CD14-positive monocyte (primary cell): ENCODE data around the gene POLR2H. TPM values are rescaled to one million over a fixed set of nuclear protein-coding genes. Genes with fewer than 3 reads are reported as not detected.

Experiments used
- DNase-seq, 3 donors: peaks; one replicate each; pipeline ENCODE4 v3.0.0-alpha.2; 2011 to 2022
- H2AFZ ChIP-seq: 2 replicates; pipeline ENCODE4 v1.6.0; 2012; ENCODE audit warnings: mild to moderate bottlenecking, low read depth, low read length, inconsistent platforms; ENCODE audit not compliant: insufficient read depth, poor library complexity, severe bottlenecking
- H3K27ac ChIP-seq, 2 donors: 1 replicate in 1 of 2; 2 replicates in 1 of 2; pipeline ENCODE4 v1.5.1; 2012 to 2013; ENCODE audit warnings: low read length in 2 of 2, control low read depth in 1 of 2, inconsistent platforms in 1 of 2, low read depth in 1 of 2, mild to moderate bottlenecking in 1 of 2
- H3K27me3 ChIP-seq, 2 donors: one replicate each; pipeline versions ENCODE4 v1.6.0 to v1.6.1; 2011 to 2013; ENCODE audit warnings: low read length in 2 of 2; ENCODE audit not compliant: control insufficient read depth in 2 of 2, insufficient read depth in 2 of 2
- H3K36me3 ChIP-seq, 2 donors: replicated peaks in 1 of 2; 1 replicate in 1 of 2; 2 replicates in 1 of 2; pipeline versions ENCODE4 v1.5.1 to v1.6.1; 2012 to 2013; ENCODE audit warnings: low read length in 2 of 2, control low read depth in 1 of 2, inconsistent platforms in 1 of 2, mild to moderate bottlenecking in 1 of 2; ENCODE audit not compliant: insufficient read depth in 2 of 2, control insufficient read depth in 1 of 2
- H3K4me1 ChIP-seq, 2 donors: 1 replicate in 1 of 2; 2 replicates in 1 of 2; pipeline versions ENCODE4 v1.5.1 to v1.6.1; 2012 to 2013; ENCODE audit warnings: low read length in 2 of 2, control low read depth in 1 of 2, inconsistent platforms in 1 of 2, mild to moderate bottlenecking in 1 of 2, moderate library complexity in 1 of 2; ENCODE audit not compliant: insufficient read depth in 2 of 2, control insufficient read depth in 1 of 2
- H3K4me2 ChIP-seq: replicated peaks from 2 replicates; pipeline ENCODE3; 2012; ENCODE audit warnings: low read length, moderate library complexity, mild to moderate bottlenecking; ENCODE audit not compliant: poor library complexity, severe bottlenecking; ENCODE audit errors: extremely low read depth
- H3K4me3 ChIP-seq, 3 experiments: fragments of 200-600 bp in 1 of 3; sonication (generic) in 1 of 3; replicated peaks in 1 of 3; 1 replicate in 2 of 3; 2 replicates in 1 of 3; pipeline ENCODE4 v1.5.1; 2011 to 2013; ENCODE audit warnings: low read length in 3 of 3, mild to moderate bottlenecking in 3 of 3, control low read depth in 2 of 3, low read depth in 2 of 3, inconsistent platforms in 1 of 3, moderate library complexity in 1 of 3
- H3K79me2 ChIP-seq: 2 replicates; pipeline ENCODE4 v1.6.0; 2012; ENCODE audit warnings: mild to moderate bottlenecking, control low read depth, inconsistent platforms, low read length, moderate library complexity; ENCODE audit not compliant: insufficient read depth
- H3K9ac ChIP-seq: 2 replicates; pipeline ENCODE4 v1.6.0; 2017; ENCODE audit warnings: low read length, mild to moderate bottlenecking; ENCODE audit not compliant: insufficient read depth, poor library complexity, severe bottlenecking
- H3K9me3 ChIP-seq, 2 donors: replicated peaks in 1 of 2; 1 replicate in 1 of 2; 2 replicates in 1 of 2; pipeline versions ENCODE4 v1.5.1 to v1.6.1; 2012 to 2013; ENCODE audit warnings: low read length in 2 of 2, control low read depth in 1 of 2; ENCODE audit not compliant: control insufficient read depth in 1 of 2, insufficient read depth in 1 of 2
- H4K20me1 ChIP-seq: 2 replicates; pipeline ENCODE4 v1.6.0; 2012; ENCODE audit warnings: mild to moderate bottlenecking, low read length, control low read depth, moderate library complexity; ENCODE audit not compliant: insufficient read depth
- H3K27ac Mint-ChIP-seq, 7 donors: one replicate each; pipeline ENCODE4 v1.8.0; 2020; ENCODE audit warnings: mild to moderate bottlenecking in 7 of 7, mixed read lengths in 7 of 7, moderate library complexity in 6 of 7, inconsistent platforms in 2 of 7
- H3K27me3 Mint-ChIP-seq, 3 donors: one replicate each; pipeline ENCODE4 v1.8.0; 2021 to 2022; ENCODE audit warnings: low read depth in 3 of 3, mild to moderate bottlenecking in 3 of 3, mixed read lengths in 3 of 3, moderate library complexity in 3 of 3, inconsistent platforms in 1 of 3
- H3K36me3 Mint-ChIP-seq, 2 donors: one replicate each; pipeline ENCODE4 v1.8.0; 2020; ENCODE audit warnings: mixed read lengths in 2 of 2, inconsistent platforms in 1 of 2, mild to moderate bottlenecking in 1 of 2
- H3K4me1 Mint-ChIP-seq: one replicate; pipeline ENCODE4 v1.8.0; 2020; ENCODE audit warnings: mild to moderate bottlenecking, mixed read lengths
- H3K4me3 Mint-ChIP-seq, 2 donors: one replicate each; pipeline ENCODE4 v1.8.0; 2020; ENCODE audit warnings: mild to moderate bottlenecking in 2 of 2, mixed read lengths in 2 of 2, moderate library complexity in 1 of 2
- H3K9me3 Mint-ChIP-seq, 7 donors: one replicate each; pipeline ENCODE4 v1.8.0; 2020 to 2022; ENCODE audit warnings: mixed read lengths in 7 of 7, mild to moderate bottlenecking in 6 of 7, moderate library complexity in 6 of 7, inconsistent platforms in 2 of 7
- whole genome bisulfite sequencing: methylation state at CpG from one replicate; pipeline ENCODE4 v1.1.5; 2013; ENCODE audit warnings: missing lambda C conversion rate; ENCODE audit not compliant: insufficient coverage; 5-methylcytosine and 5-hydroxymethylcytosine counted together
- intact Hi-C, 2 donors: fragments of 100-400 bp; cut with micrococcal nuclease; formaldehyde crosslinking; loops; one replicate each; pipeline versions ENCODE4 v1.15.0 to v1.15.1; 2023
- polyA plus RNA-seq, 3 donors: library from polyadenylated mRNA; depleted of rRNA in 1 of 3; unstranded in 2 of 3; stranded (reverse) in 1 of 3; fragments of 300-500 nt in 2 of 3; fragments of >200 nt in 1 of 3; fragmentation: Illumina TruSeq in 2 of 3; gene quantifications; 1 replicate in 2 of 3; 2 replicates in 1 of 3; pipeline ENCODE4 v1.2.3, GENCODE V29; 2012 to 2021
- TF ChIP-seq, protein P1 (sequence below): fragments of 200-600 bp; IDR thresholded peaks from one replicate; pipeline ENCODE4 v1.8.0; 2022; ENCODE audit warnings: antibody characterized with exemption, mild to moderate bottlenecking

POLR2H gene
- polyA plus RNA-seq, 3 donors, result 21.7 to 67.3 (median 24.6) TPM

DNA sequence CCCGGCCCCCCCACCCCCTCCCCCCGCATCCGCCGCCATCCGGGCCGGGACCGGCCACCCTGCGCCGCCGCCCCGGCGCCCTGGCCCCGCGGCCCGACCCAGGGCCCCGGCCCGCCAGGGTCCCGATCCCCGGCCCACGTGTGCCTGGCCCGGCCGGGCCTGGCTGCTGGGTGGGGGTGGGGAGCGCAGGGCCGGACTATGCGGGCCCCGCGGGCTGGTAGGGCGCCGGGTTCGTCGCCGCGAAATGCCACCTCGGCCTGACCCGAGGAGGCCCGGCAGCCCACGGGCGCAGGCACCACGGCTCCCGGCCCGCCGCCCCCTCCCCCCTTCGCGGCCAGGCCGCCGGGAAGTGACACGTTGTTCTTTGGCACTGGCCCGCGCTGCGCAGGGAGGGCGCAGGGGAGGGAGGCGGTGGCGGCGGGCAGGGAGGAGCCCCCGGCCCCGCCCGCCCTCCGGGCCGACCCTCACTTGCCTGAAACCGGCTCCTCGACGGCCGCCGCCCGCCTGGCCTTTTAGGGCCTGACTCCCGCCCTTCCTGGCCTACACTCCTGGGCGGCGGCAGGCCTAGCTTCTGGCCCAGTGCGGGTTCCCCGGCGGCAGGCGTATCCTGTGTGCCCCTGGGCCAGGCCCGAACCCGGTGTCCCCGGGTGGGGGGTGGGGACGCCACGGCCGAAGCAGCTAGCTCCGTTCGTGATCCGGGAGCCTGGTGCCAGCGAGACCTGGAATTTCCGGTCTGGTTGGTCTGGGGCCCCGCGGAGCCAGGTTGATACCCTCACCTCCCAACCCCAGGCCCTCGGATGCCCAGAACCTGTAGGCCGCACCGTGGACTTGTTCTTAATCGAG, 46.6 kb upstream of the POLR2H start:
- WGBS, result 2% methylated on average over 58 of the region's 89 CpGs
- Histone ChIP-seq H3K4me2 (peak overlapping the region; percentile 98), H3K4me3 (peak overlapping the region; percentile 91 to 94 (median 93)), H4K20me1 (peaks cover 21% of the 10 kb centered on the region), H3K36me3 (peaks cover 9 to 22% of the 10 kb centered on the region in 2 donors), H3K4me1 (peaks cover 53 to 58% of the 10 kb centered on the region in 2 donors), H3K27me3 (no peaks in the 10 kb centered on the region), H3K9ac (peak overlapping the region; percentile 93), H3K79me2 (peaks cover 52% of the 10 kb centered on the region), H3K9me3 (no peaks in the 10 kb centered on the region), H2AFZ (peak overlapping the region; percentile 15), H3K27ac (peak overlapping the region; percentile 91 to 94)
- H3K36me3 Mint-ChIP-seq, result peaks cover 19 to 21% of the 10 kb centered on the region in 2 donors
- DNase-seq, result peak; percentile 21 to 66 (median 60)
- H3K27ac Mint-ChIP-seq, result peak overlapping the region; percentile 82 to 97 (median 93)
- intact Hi-C loops, result loop anchor here (2.0 to 5.0 kb wide), 2 partner anchors 16 to 68 kb away; partner anchors contain the start of genes ALG3 (in 1 of the 2), EEF1AKMT4 (in 1 of the 2) and PSMD2 (in 1 of the 2)
- H3K9me3 Mint-ChIP-seq, result no peaks in the 10 kb centered on the region
- H3K4me1 Mint-ChIP-seq, result peaks cover 37% of the 10 kb centered on the region
- TF ChIP-seq, protein P1, sequence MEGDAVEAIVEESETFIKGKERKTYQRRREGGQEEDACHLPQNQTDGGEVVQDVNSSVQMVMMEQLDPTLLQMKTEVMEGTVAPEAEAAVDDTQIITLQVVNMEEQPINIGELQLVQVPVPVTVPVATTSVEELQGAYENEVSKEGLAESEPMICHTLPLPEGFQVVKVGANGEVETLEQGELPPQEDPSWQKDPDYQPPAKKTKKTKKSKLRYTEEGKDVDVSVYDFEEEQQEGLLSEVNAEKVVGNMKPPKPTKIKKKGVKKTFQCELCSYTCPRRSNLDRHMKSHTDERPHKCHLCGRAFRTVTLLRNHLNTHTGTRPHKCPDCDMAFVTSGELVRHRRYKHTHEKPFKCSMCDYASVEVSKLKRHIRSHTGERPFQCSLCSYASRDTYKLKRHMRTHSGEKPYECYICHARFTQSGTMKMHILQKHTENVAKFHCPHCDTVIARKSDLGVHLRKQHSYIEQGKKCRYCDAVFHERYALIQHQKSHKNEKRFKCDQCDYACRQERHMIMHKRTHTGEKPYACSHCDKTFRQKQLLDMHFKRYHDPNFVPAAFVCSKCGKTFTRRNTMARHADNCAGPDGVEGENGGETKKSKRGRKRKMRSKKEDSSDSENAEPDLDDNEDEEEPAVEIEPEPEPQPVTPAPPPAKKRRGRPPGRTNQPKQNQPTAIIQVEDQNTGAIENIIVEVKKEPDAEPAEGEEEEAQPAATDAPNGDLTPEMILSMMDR, result no peak
- peak overlapping the region; percentile 89 to 93 for H3K4me3 Mint-ChIP-seq
- peaks cover 0 to 3% (median 0%) of the 10 kb centered on the region in 3 donors for H3K27me3 Mint-ChIP-seq

DNA sequence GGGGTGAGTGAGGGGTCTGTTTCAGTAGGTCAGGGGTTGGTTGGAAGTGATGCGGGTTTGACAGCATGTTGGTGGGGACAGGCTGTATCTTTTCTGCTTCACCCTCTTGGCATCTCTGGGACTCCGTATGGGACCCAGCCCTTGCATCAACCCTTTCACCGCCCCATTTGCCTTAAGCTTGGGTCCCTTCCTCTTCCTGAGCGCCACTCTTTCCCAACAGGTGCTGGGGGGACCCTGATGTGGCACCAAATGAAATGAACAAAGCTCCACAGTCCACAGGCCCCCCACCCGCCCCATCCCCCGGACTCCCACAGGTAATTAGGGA, 46.0 kb upstream of the POLR2H start:
- TF ChIP-seq, protein P1, result no peak
- peak overlapping the region; percentile 91 to 94 for H3K27ac ChIP-seq
- Mint-ChIP-seq H3K9me3 (no peaks in the 10 kb centered on the region), H3K4me1 (peaks cover 42% of the 10 kb centered on the region), H3K27ac (peak overlapping the region; percentile 82 to 97 (median 93)), H3K4me3 (peak overlapping the region; percentile 89 to 93), H3K27me3 (peaks cover 0 to 5% (median 0%) of the 10 kb centered on the region in 3 donors), H3K36me3 (peaks cover 22% of the 10 kb centered on the region in 2 donors)
- H2AFZ ChIP-seq, result peak overlapping the region; percentile 15
- intact Hi-C loops, result loop anchor here in 1 of 2 donors (2.0 kb wide), 1 partner anchor 17 kb away; the partner anchor contains the start of gene PSMD2
- peaks cover 11 to 23% of the 10 kb centered on the region in 2 donors for H3K36me3 ChIP-seq
- H3K4me3 ChIP-seq, result peak overlapping the region; percentile 91 to 94 (median 93)
- H3K9ac ChIP-seq, result peak overlapping the region; percentile 93
- peak in 2 of 3 donors; percentile 24 to 33 for DNase-seq
- peak overlapping the region; percentile 98 for H3K4me2 ChIP-seq
- WGBS, result 5% methylated on average over 4 of the region's 6 CpGs
- H3K79me2 ChIP-seq, result peaks cover 58% of the 10 kb centered on the region
- no peaks in the 10 kb centered on the region for H3K27me3 ChIP-seq
- peaks cover 59 to 64% of the 10 kb centered on the region in 2 donors for H3K4me1 ChIP-seq
- no peaks in the 10 kb centered on the region for H3K9me3 ChIP-seq
- H4K20me1 ChIP-seq, result peaks cover 26% of the 10 kb centered on the region
